DMS79 treated with DMSO at 0.1 percent for 48 hours (cell line): Measurements from ENCODE around the gene PECR.

Experiments used
- DNase-seq: peaks from one replicate; lab custom pipeline; 2025; lab: John Stamatoyannopoulos, UW

The PECR gene

GRCh38 chr2:216081487-216082116 is at the start of gene PECR, which contains the start of gene TMEM169:
Gene PECR, minus strand, starts transcription at chr2:216081809. Its CDS starts 68 bp downstream, at chr2:216081741.
Gene TMEM169, plus strand, starts transcription at chr2:216081919. Its CDS starts 14,045 bp downstream, at chr2:216095964.
- peak; percentile 70 for DNase-seq

GRCh38 chr2:216130346-216130971 is 48.9 kb upstream of the PECR start:
- DNase-seq, result no peak

GRCh38 chr2:216126943-216127342 is 45.3 kb upstream of the PECR start:
- no peak for DNase-seq

GRCh38 chr2:216121255-216121654 is 39.6 kb upstream of the PECR start:
- DNase-seq, result no peak

- peak; percentile 95 for DNase-seq
Measured at GRCh38 chr2:216119986-216120385, 38.4 kb upstream of the PECR start.

GRCh38 chr2:216119146-216119545 is 37.5 kb upstream of the PECR start:
- DNase-seq, result no peak

- DNase-seq, result no peak
Measured at GRCh38 chr2:216118474-216118873, 36.9 kb upstream of the PECR start.

- DNase-seq, result no peak
Measured at GRCh38 chr2:216117561-216118340, 36.1 kb upstream of the PECR start.

- no peak for DNase-seq
Measured at GRCh38 chr2:216116418-216116817, 34.8 kb upstream of the PECR start.

- peak; percentile 98 for DNase-seq
Measured at GRCh38 chr2:216114714-216115531, 33.3 kb upstream of the PECR start.

GRCh38 chr2:216114382-216114713 is 32.7 kb upstream of the PECR start:
- DNase-seq, result no peak

GRCh38 chr2:216113572-216113971 is 32.0 kb upstream of the PECR start:
- no peak for DNase-seq

- no peak for DNase-seq
Measured at GRCh38 chr2:216112926-216113325, 31.3 kb upstream of the PECR start.

- no peak for DNase-seq
Measured at GRCh38 chr2:216111122-216111521, 29.5 kb upstream of the PECR start.

GRCh38 chr2:216110620-216111019 is 29.0 kb upstream of the PECR start:
- DNase-seq, result no peak

- DNase-seq, result peak; percentile 26
Measured at GRCh38 chr2:216109962-216110614, 28.5 kb upstream of the PECR start.

- peak; percentile 88 for DNase-seq
Measured at GRCh38 chr2:216108967-216109921, 27.6 kb upstream of the PECR start, which contains the start of gene XRCC5. Gene XRCC5, plus strand, starts transcription at chr2:216109348. Its CDS starts 89 bp downstream, at chr2:216109437.

- DNase-seq, result no peak
Measured at GRCh38 chr2:216108310-216108966, 26.8 kb upstream of the PECR start.

- DNase-seq, result no peak
Measured at GRCh38 chr2:216107760-216108159, 26.2 kb upstream of the PECR start.

- DNase-seq, result no peak
Measured at GRCh38 chr2:216107320-216107719, 25.7 kb upstream of the PECR start.
